ENCODE data around the gene RPL3. TPM values are rescaled to one million over a fixed set of nuclear protein-coding genes. Genes with fewer than 3 reads are reported as not detected.
A peak's percentile ranks its signal among the peaks of the same experiment; 100 is the strongest.
"Not testable (repeated sequence)": the region's sequence is repeated elsewhere in the genome, so short reads cannot be mapped to it uniquely, and the experiment has no call there.

The RPL3 gene
- polyA plus RNA-seq (ENCODE audit: insufficient read depth in 1 of 5, insufficient read length in 5 of 5, low replicate concordance in 1 of 5): 1,000 to 10,000 TPM; 3,307 to 4,039 (median 3,557) TPM
- long read RNA-seq, donor 1, transcript RPL3-201 (10 exons, 1,442 nt): major isoform, 2,377 of 3,702 reads
- long read RNA-seq, donor 1, transcript RPL3-217 (3 exons, 827 nt): minor isoform, 65 of 3,702 reads
- long read RNA-seq, donor 1, transcript RPL3-210 (2 exons, 616 nt): minor isoform, 26 of 3,702 reads
- long read RNA-seq, donor 1, transcript RPL3-202 (9 exons, 1,289 nt): minor isoform, 361 of 3,702 reads
- long read RNA-seq, donor 1, partial matches to known transcripts: 774 of 3,702 reads
- long read RNA-seq, donor 1, other reads (novel, unspliced or antisense): 66 of 3,702 reads
- long read RNA-seq, donor 2, transcript RPL3-217 (3 exons, 827 nt): minor isoform, 35 of 2,256 reads
- long read RNA-seq, donor 2, transcript RPL3-201 (10 exons, 1,442 nt): major isoform, 1,651 of 2,256 reads
- long read RNA-seq, donor 2, transcript RPL3-210 (2 exons, 616 nt): minor isoform, 11 of 2,256 reads
- long read RNA-seq, donor 2, transcript RPL3-202 (9 exons, 1,289 nt): minor isoform, 221 of 2,256 reads
- long read RNA-seq, donor 2, partial matches to known transcripts: 276 of 2,256 reads
- long read RNA-seq, donor 2, other reads (novel, unspliced or antisense): 55 of 2,256 reads
- long read RNA-seq, donor 3, transcript RPL3-217 (3 exons, 827 nt): minor isoform, 59 of 2,616 reads
- long read RNA-seq, donor 3, transcript RPL3-210 (2 exons, 616 nt): minor isoform, 44 of 2,616 reads
- long read RNA-seq, donor 3, transcript RPL3-201 (10 exons, 1,442 nt): major isoform, 1,590 of 2,616 reads
- long read RNA-seq, donor 3, transcript RPL3-202 (9 exons, 1,289 nt): minor isoform, 183 of 2,616 reads
- long read RNA-seq, donor 3, partial matches to known transcripts: 624 of 2,616 reads
- long read RNA-seq, donor 3, other reads (novel, unspliced or antisense): 90 of 2,616 reads
- long read RNA-seq, donor 4, transcript RPL3-202 (9 exons, 1,289 nt): minor isoform, 194 of 1,866 reads
- long read RNA-seq, donor 4, transcript RPL3-210 (2 exons, 616 nt): minor isoform, 22 of 1,866 reads
- long read RNA-seq, donor 4, transcript RPL3-217 (3 exons, 827 nt): minor isoform, 38 of 1,866 reads
- long read RNA-seq, donor 4, transcript RPL3-201 (10 exons, 1,442 nt): major isoform, 1,155 of 1,866 reads
- long read RNA-seq, donor 4, partial matches to known transcripts: 415 of 1,866 reads
- long read RNA-seq, donor 4, other reads (novel, unspliced or antisense): 27 of 1,866 reads
- long read RNA-seq, donor 5, transcript RPL3-201 (10 exons, 1,442 nt): major isoform, 2,719 of 4,024 reads
- long read RNA-seq, donor 5, transcript RPL3-217 (3 exons, 827 nt): minor isoform, 88 of 4,024 reads
- long read RNA-seq, donor 5, transcript RPL3-210 (2 exons, 616 nt): minor isoform, 30 of 4,024 reads
- long read RNA-seq, donor 5, transcript RPL3-202 (9 exons, 1,289 nt): minor isoform, 292 of 4,024 reads
- long read RNA-seq, donor 5, partial matches to known transcripts: 783 of 4,024 reads
- long read RNA-seq, donor 5, other reads (novel, unspliced or antisense): 87 of 4,024 reads
- long read RNA-seq, donor 6, transcript RPL3-210 (2 exons, 616 nt): minor isoform, 23 of 3,769 reads
- long read RNA-seq, donor 6, transcript RPL3-217 (3 exons, 827 nt): minor isoform, 48 of 3,769 reads
- long read RNA-seq, donor 6, transcript RPL3-202 (9 exons, 1,289 nt): minor isoform, 250 of 3,769 reads
- long read RNA-seq, donor 6, transcript RPL3-201 (10 exons, 1,442 nt): major isoform, 2,677 of 3,769 reads
- long read RNA-seq, donor 6, partial matches to known transcripts: 632 of 3,769 reads
- long read RNA-seq, donor 6, other reads (novel, unspliced or antisense): 121 of 3,769 reads
- long read RNA-seq, donor 7, transcript RPL3-217 (3 exons, 827 nt): minor isoform, 42 of 2,470 reads
- long read RNA-seq, donor 7, transcript RPL3-209 (2 exons, 767 nt): minor isoform, 14 of 2,470 reads
- long read RNA-seq, donor 7, transcript RPL3-201 (10 exons, 1,442 nt): major isoform, 1,895 of 2,470 reads
- long read RNA-seq, donor 7, transcript RPL3-202 (9 exons, 1,289 nt): minor isoform, 168 of 2,470 reads
- long read RNA-seq, donor 7, partial matches to known transcripts: 301 of 2,470 reads
- long read RNA-seq, donor 7, other reads (novel, unspliced or antisense): 38 of 2,470 reads
- long read RNA-seq, donor 8, transcript RPL3-217 (3 exons, 827 nt): minor isoform, 36 of 1,279 reads
- long read RNA-seq, donor 8, transcript RPL3-210 (2 exons, 616 nt): minor isoform, 15 of 1,279 reads
- long read RNA-seq, donor 8, transcript RPL3-201 (10 exons, 1,442 nt): major isoform, 898 of 1,279 reads
- long read RNA-seq, donor 8, transcript RPL3-202 (9 exons, 1,289 nt): minor isoform, 103 of 1,279 reads
- long read RNA-seq, donor 8, partial matches to known transcripts: 195 of 1,279 reads
- long read RNA-seq, donor 8, other reads (novel, unspliced or antisense): 15 of 1,279 reads

DNA sequence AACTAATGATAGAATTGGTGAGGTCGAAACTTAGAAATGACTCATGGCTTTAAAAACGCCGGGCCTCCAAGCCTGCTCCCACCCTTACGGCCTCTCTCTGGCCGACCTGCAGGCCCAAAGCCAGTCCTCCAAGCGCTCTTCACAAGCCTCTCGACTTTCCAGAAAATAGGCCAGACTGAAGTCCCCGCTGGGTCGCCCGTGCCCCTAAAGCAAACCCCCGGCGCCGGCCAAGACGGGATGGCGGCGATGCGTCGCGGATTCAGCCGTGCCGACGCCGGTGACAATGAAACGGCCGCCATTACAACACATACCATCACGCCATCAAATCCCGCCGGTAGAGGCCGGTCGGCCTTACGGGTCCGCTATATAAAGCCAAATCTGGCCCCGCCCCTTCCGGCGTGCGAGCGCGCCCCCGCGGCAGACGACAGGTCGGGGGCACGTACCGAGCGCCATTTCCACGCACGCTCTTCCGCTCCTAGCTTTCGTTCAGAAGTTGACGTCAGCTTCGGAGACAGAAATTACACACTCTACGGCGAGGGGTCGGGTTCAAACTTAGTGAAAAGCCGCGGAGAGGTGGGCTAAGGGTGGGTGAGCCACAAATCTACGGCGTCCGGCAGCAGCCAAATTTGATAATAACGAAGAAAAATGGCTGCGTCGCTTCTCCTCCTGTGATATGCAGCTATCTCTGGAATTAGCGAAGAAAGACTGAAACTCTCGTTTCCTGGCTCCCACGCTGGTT, at the start of gene RPL3:
RPL3 (minus strand) TSS at position 340 of the 739 bp plus-strand sequence; CDS start at position 314, 26 bp downstream.
- peak; percentile 99 for DNase-seq

DNA sequence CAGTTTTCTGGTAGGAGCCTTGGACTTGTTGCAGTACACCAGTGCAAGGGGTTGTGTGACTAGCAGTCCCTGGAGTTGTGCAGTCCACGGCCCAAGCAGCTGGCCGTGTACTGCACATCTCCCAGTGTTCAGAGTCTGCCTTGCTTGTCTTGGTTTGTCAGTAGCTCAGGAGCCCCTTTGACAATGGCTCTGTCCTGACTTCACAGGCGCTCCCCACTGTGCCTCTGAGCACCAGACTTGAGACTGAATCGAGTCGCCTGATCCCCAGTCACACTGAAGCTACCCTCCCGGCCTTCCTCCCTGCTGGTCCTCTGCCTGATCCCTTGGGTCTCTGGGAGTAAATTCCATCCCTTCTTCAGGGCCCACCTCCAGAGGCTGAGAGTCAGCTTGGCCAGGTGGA, 49.8 kb upstream of the RPL3 start:
- DNase-seq: no peak

DNA sequence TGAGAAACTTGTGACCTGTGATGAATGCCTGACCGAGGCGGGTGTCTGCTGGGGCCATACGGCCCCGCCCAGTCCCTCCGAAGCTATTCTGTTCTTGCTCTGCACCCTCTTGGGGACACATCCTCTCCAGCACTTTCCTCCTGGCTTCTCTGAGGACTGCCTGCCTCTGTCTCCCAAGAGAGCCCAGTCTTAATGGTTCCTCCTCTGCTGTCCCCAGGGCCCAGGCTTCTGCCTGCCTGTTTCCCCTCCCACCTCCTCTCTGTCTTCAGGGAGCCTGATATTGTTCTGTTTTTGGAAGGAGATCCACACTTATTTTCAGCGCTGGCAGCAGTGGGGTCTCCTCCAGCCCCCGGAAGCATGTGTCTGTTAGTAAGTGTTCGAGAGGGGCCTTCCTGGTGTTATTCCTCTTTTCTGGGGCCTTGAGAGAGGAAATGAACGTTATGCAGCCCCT, 49.1 kb upstream of the RPL3 start:
- DNase-seq: no peak

DNA sequence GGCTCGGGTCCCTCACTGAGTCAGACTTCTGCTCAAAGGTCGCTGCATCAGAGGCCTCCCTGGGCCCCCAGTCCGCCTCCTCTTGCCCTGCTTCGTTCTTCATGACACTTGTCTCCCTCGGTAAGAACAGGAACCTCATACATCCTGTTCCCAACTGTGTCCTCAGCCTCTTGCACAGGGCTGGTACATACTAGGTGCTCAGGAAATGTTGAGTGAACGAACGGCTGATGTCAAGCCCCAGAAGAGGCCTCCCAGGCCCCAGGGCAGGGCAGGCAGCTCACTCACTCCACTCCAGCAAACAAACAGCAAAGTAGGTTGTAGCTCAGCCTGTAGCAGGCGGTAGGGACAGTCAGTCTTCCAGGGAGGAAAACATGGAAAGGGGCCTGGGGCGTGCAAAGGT, 47.6 kb upstream of the RPL3 start:
- DNase-seq: no peak

DNA sequence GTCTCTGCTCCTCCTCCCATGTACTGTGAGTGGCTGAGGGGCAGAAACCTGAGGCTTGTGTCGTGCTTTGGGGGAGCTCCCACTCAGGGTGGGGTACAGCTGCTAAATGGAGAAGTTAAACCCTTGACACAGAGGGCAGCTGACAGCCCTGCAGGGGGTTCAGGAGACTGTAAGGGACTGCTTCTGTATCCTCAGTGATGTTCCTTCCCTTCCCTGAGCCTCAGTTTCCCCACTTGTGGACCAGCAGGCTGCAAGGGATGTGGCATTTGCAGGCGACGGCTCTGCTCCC, 46.0 kb upstream of the RPL3 start:
- DNase-seq: no peak

DNA sequence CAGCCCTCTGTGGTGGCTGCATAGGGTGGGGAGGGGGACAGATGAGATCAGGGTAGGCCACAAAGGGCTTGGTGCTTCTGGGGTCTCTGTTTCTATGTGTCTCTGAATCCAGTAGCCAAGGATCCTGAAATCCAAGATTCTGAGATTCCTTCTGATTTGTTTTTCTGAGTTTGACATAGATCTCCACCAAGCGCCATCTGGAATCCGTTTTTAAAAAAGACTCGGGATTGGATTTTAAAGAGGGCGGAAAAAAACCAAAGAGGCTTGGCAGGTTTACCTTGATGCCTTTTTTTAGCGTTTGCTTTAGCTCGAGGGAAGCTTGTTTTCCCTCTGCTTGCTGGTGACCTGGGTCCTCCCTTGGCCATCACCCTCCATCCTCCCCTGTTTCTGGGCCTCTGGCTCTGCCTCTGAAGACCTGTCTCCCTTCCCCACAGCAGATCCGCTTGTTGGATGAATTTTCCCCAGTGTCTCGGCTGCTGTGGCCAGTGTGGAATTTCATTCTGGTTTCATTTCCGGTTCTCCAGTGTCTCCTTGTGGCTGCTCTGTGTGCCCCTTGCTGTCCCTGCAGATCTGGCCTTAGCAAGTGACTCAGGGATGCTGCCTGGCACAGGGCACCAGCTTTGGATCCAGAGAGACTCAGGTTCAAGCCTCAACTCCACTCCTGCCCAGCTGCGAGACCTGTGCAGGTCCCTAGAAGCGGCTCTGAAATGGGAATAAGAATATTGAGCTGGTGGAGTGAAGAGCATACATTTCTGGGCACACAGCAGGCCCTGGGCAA, 45.5 kb upstream of the RPL3 start:
- no peak for DNase-seq

DNA sequence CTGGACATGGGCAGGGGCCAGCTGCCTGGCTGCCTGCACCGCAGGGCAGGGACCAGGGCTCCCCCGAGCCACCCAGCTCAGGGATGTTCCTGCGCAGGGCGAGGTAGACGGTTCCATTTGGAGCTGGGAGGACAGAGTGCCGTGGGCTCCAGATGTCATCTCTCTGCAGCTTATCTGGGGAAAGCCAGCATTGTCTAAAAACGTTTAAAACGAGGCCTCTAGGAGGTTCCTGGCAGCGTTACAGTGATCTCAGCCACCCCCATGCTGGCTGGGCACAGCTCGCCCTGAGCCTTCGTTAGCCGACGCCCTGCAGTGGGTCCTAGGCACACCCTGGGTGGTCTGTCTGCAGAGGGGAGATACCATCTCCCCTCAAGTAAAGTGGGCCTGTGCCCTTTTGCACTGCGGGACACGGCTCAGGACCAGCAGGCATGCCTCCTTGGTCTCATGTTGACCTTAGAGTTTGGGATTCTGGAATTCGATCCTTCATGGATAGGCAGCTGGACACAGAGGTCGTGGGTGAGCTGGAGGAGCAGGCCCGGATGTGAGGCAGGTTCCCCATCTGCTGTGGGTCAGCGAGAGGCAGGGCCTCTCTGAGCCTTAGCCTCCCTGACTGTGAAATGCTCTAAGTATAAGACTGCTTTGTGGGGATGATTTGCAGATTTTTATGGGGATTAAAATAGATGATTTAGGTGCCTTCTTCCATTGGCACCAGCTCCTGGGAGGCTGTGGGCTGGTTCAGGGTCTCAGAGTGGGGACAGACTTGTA, 44.5 kb upstream of the RPL3 start:
- DNase-seq: no peak

DNA sequence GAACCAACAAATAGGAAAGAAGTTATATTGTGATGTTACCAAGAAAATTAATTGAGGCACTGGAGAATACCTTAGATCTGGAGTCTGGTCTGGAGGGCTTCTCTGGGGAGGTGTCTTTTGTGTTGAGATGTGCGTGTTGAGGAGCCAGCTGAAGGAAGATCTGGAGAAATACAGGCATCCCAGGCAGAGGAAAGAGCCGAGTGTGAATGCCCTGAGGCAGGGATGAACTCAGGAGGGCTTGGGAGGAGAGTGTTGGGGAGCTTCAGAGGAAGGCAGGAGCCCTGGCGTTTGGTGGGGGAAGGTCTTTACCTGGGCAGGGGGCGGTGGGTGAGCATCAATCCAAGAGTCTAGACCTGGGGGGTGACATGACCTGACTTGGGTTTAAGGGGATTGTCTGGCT, 43.5 kb upstream of the RPL3 start:
- DNase-seq: no peak

DNA sequence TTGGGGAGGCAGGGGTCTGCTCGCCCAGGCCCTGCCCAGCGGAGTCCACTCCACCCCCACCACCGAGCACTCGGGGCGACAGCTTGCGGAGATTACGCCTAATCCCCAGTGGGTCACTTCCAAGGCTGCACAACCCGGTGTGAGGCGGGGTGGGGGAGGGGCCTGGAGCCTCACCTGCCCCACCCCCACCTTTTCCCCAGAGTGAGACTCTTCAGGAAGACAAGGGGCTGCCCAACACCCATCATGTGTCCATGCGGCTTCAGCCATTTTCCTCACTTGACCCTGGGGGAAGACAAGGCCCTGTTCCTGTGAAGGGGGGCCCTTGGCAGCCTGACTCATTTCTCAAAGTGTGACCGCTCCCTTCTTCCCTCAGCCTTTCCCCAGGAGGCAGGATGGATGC, 42.8 kb upstream of the RPL3 start:
- DNase-seq: no peak

DNA sequence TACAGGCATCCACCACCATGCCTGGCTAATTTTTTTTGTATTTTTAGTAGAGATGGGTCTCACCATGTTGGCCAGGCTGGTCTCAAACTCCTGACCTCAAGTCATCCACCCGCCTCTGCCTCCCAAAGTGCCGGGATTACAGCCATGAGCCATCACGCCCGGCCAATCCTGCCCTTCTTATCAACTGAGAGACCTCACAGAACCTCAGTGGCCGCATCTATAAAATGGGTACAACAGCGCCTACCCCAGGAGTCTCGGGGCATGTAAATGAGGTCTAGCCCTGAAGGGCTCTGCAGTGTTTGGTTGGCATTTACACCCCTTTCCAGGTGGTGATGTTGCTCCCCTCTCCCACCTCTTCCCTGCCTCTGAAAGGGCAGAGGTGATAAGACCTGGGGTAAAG, 42.1 kb upstream of the RPL3 start:
- DNase-seq: no peak

DNA sequence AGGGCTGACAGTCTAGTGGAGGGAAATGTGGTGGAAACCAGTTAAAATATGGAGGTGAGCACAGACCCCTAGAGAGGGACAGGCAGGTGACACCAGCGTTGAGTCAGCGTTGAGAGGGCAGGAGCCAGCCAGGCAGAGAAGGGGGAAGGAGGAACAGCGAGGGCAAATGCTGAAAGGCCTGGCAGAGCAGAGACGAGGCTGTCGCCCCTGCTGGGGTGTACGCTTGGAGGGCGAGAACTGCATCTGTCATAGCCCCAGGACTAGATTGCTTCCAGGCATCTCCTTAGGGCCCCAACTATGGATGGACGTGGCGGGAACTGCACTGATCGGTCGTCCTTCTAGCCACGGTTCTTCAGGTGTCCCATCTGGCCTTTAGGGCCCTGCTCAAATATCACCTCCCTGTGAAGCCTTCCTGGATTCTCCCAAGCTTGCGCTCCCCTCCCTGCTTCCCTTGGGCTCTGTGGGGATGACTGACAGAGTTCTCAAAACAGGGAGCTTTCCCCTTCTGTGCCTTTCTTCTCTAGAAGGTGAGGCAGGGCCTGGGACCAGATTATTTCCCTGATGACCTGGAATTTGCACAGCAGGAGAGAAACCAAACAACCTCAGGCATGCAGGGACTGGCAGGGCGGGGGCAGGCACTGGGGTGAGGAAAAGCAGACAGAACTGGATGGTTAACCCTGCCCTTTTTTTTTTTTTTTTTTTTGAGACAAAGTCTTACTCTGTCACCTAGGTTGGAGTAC, 41.4 kb upstream of the RPL3 start:
- DNase-seq: no peak

DNA sequence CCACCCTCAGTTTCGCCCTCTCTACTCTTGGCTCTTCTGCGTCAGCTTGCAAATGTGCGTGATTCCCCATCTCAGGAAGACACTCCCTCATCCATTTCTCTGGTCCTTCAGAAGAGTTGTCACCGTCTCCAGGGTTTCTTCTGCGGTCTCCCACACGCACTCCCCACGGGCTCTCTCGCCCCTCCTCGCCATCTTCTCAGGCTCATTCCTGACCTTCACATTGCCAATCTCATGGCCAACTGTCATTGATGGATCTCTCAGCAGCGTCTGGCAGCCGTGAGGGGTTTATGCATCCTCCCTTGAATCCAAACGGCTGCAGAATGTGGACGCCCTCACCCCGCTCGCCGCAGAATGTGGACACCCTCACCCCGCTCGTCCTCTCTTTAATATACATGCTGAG, 40.8 kb upstream of the RPL3 start:
- no peak for DNase-seq

DNA sequence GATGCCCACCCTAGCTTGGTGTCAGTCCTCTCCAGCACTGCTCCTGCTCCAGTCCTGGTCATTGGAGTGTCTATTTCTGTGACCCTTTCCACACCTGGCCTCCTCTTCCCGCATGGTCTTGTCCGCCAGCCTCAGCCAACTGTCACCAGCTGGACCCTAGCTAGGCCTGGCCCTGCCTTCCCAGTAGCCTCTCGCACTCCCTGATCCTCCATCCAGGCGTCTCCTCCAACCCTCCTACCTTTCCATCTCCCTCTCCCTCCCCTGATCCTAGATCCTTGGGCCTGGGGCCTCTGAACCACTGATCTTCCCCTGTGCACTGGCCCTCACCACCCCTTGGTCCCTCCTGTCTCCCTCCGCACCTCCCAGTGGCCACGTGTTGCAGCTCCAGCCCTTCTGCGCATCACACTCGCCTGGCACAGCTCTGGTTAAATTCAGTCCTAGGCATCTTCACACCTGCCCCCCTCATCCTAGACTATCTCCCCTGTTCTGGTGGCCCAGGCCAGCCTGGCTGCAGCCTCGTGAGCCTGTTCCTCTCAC, 40.3 kb upstream of the RPL3 start:
- no peak for DNase-seq

DNA sequence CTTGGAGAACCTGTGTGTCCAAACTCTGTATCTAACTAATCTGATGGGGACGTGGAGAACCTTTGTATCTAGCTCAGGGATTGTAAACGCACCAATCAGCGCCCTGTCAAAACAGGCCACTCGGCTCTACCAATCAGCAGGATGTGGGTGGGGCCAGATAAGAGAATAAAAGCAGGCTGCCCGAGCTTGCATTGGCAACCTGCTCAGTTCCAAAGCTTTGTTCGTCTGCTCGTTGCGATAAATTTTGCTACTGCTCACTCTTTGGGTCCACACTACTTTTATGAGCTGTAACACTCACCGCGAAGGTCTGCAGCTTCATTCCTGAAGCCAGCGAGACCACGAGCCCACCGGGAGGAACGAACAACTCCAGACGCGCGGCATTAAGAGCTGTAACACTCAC, 38.8 kb upstream of the RPL3 start:
- DNase-seq: not testable (repeated sequence)

DNA sequence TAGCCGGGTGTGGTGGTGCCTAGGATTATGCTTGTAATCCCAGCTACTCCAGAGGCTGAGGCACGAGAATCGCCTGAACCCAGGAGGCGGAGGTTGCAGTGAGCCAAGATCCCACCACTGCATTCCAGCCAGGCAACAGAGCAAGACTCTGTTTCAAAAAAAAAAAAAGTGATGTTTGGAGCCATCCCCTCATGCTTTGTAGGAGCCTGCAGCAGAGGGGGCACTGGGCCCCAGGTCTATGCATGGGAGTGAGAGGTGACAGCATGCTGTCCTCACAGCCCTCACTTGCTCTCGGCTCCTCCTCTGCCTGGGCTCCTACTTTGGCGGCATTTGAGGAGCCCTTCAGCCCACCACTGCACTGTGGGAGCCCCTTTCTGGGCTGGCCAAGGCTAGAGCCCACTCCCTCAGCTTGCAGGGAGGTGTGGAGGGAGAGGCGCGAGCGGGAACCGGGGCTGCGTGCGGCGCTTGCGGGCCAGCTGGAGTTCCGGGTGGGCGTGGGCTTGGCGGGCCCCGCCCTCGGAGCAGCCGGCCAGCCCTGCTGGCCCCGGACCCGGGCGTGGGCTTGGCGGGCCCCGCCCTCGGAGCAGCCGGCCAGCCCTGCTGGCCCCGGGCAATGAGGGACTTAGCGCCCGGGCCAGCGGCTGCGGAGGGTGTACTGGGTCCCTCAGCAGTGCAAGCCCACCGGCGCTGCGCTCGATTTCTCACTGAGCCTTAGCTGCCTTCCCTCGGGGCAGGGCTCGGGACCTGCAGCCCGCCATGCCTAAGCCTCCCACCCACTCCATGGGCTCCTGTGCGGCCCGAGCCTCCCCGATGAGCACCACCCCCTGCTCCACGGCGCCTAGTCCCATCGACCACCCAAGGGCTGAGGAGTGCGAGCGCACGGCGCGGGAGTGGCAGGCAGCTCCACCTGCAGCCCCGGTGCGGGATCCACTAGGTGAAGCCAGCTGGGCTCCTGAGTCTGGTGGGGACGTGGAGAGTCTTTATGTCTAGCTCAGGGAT, 38.0 kb upstream of the RPL3 start:
- not testable (repeated sequence) for DNase-seq
